DOHH2 (cell line): Measurements from ENCODE around the gene NUMBL.

Experiments
- H3F3A ChIP-seq: fragments of 200-600 bp; sonication (generic), shearing (Covaris generic); 2 replicates; pipeline ENCODE4 v1.6.0; 2016; ENCODE audit warnings: antibody characterized with exemption, mild to moderate bottlenecking; ENCODE audit not compliant: control insufficient read depth, insufficient read depth
- H3K27ac ChIP-seq: fragments of 200-600 bp; sonication (generic); 2 replicates; pipeline ENCODE4 v1.5.1; 2014; ENCODE audit warnings: low read depth, mild to moderate bottlenecking, low read length, moderate library complexity
- H3K27me3 ChIP-seq: fragments of 200-600 bp; sonication (generic); 2 replicates; pipeline ENCODE4 v1.6.1; 2014; ENCODE audit warnings: mild to moderate bottlenecking, low read length, mixed read lengths; ENCODE audit not compliant: control insufficient read depth
- H3K36me3 ChIP-seq: fragments of 200-600 bp; sonication (generic); 2 replicates; pipeline ENCODE4 v1.6.1; 2014; ENCODE audit warnings: mild to moderate bottlenecking, low read length, moderate library complexity, mixed read lengths; ENCODE audit not compliant: control insufficient read depth
- H3K4me1 ChIP-seq: fragments of 200-600 bp; sonication (generic); 2 replicates; pipeline ENCODE4 v1.6.1; 2014; ENCODE audit warnings: mild to moderate bottlenecking, low read length, mixed read lengths; ENCODE audit not compliant: control insufficient read depth
- H3K4me2 ChIP-seq: fragments of 200-600 bp; sonication (generic); 2 replicates; pipeline ENCODE4 v1.6.0; 2014; ENCODE audit warnings: mild to moderate bottlenecking, low read length, moderate library complexity
- H3K4me3 ChIP-seq: fragments of 200-600 bp; sonication (generic); 2 replicates; pipeline ENCODE4 v1.5.1; 2014; ENCODE audit warnings: mild to moderate bottlenecking, low read length, mixed read lengths
- H3K79me2 ChIP-seq: fragments of 200-600 bp; sonication (generic); 2 replicates; pipeline ENCODE4 v1.6.1; 2014; ENCODE audit warnings: mild to moderate bottlenecking, low read length, mixed read lengths; ENCODE audit not compliant: control insufficient read depth
- H3K9me2 ChIP-seq: fragments of 200-600 bp; sonication (generic); replicated peaks from 2 replicates; pipeline ENCODE4 v1.6.1; 2014; ENCODE audit warnings: mild to moderate bottlenecking, low read length, mixed read lengths; ENCODE audit not compliant: control insufficient read depth
- H3K9me3 ChIP-seq: fragments of 200-600 bp; sonication (generic); 2 replicates; pipeline ENCODE4 v1.6.1; 2014; ENCODE audit warnings: antibody characterized with exemption, low read length, mixed read lengths; ENCODE audit not compliant: control insufficient read depth, insufficient read depth
- H4K20me1 ChIP-seq: fragments of 200-600 bp; sonication (generic); 2 replicates; pipeline ENCODE4 v1.6.0; 2014; ENCODE audit warnings: low read depth, mild to moderate bottlenecking, antibody characterized with exemption, low read length, moderate library complexity; ENCODE audit not compliant: control insufficient read depth, insufficient read depth
- CTCF ChIP-seq: fragments of 200-600 bp; sonication (generic); IDR thresholded peaks from one replicate; pipeline ENCODE4 v1.5.1; 2014; ENCODE audit warnings: antibody characterized with exemption, mild to moderate bottlenecking, low read depth, low read length; ENCODE audit not compliant: poor library complexity, severe bottlenecking
- EZH2phosphoT487 ChIP-seq: fragments of 200-600 bp; sonication (generic); IDR thresholded peaks from 2 replicates; pipeline ENCODE4 v1.6.1; 2017; ENCODE audit warnings: borderline replicate concordance, mild to moderate bottlenecking, antibody characterized with exemption, low read length, moderate library complexity, mixed read lengths

NUMBL gene

GRCh38 chr19:40726279-40726678 is 35.8 kb upstream of the NUMBL start:
- no peaks in the 10 kb centered on the region for H3F3A ChIP-seq
- H3K9me3 ChIP-seq, result no peaks in the 10 kb centered on the region
- H3K4me1 ChIP-seq, result no peaks in the 10 kb centered on the region
- H3K4me3 ChIP-seq, result no peak overlapping the region
- H3K27me3 ChIP-seq, result no peaks in the 10 kb centered on the region
- H4K20me1 ChIP-seq, result no peaks in the 10 kb centered on the region
- no peaks in the 10 kb centered on the region for H3K79me2 ChIP-seq
- no peaks in the 10 kb centered on the region for H3K9me2 ChIP-seq
- H3K36me3 ChIP-seq, result peaks cover 3% of the 10 kb centered on the region; the same call in 1 of the 2 replicates
- H3K4me2 ChIP-seq, result no peak overlapping the region
- TF ChIP-seq CTCF (no peak), EZH2phosphoT487 (no peak)
- H3K27ac ChIP-seq, result no peak overlapping the region

- no peaks in the 10 kb centered on the region for H4K20me1 ChIP-seq
- H3K9me2 ChIP-seq, result no peaks in the 10 kb centered on the region
- no peaks in the 10 kb centered on the region for H3K79me2 ChIP-seq
- no peak overlapping the region for H3K27ac ChIP-seq
- 0 out of 2 replicates have a peak, but pooled peaks cover under 1% of the 10 kb centered on the region for H3K4me1 ChIP-seq
- no peak for TF ChIP-seq CTCF
- TF ChIP-seq EZH2phosphoT487, result no peak
- H3K9me3 ChIP-seq, result no peaks in the 10 kb centered on the region
- no peak overlapping the region for H3K4me3 ChIP-seq
- H3F3A ChIP-seq, result no peaks in the 10 kb centered on the region; the same call in 1 of the 2 replicates
- no peak overlapping the region for H3K4me2 ChIP-seq
- no peaks in the 10 kb centered on the region for H3K36me3 ChIP-seq
- no peaks in the 10 kb centered on the region for H3K27me3 ChIP-seq
Measured at GRCh38 chr19:40724855-40725254, 34.4 kb upstream of the NUMBL start.

GRCh38 chr19:40724315-40724714 is 33.9 kb upstream of the NUMBL start:
- no peaks in the 10 kb centered on the region for H3K27me3 ChIP-seq
- no peak overlapping the region for H3K4me3 ChIP-seq
- H3K36me3 ChIP-seq, result no peaks in the 10 kb centered on the region
- H3K4me1 ChIP-seq, result peaks cover 6% of the 10 kb centered on the region
- H3K27ac ChIP-seq, result no peak overlapping the region
- no peak for TF ChIP-seq CTCF
- no peaks in the 10 kb centered on the region; the same call in 1 of the 2 replicates for H3F3A ChIP-seq
- no peaks in the 10 kb centered on the region for H4K20me1 ChIP-seq
- H3K9me2 ChIP-seq, result no peaks in the 10 kb centered on the region
- H3K4me2 ChIP-seq, result no peak overlapping the region
- H3K9me3 ChIP-seq, result no peaks in the 10 kb centered on the region
- no peaks in the 10 kb centered on the region for H3K79me2 ChIP-seq
